Gastroesophageal sphincter (tissue), 3 donors: Measurements from ENCODE around the gene SPEN.
"Not testable (repeated sequence)": the region's sequence is repeated elsewhere in the genome, so short reads cannot be mapped to it uniquely, and the experiment has no call there.

ENCODE experiments used
- POLR2A ChIP-seq, 2 donors: fragments of 450-650 bp; IDR thresholded peaks; one replicate each; pipeline ENCODE4 v1.6.1; 2017; ENCODE audit warnings: antibody characterized with exemption in 2 of 2, mild to moderate bottlenecking in 2 of 2, moderate library complexity in 1 of 2
- TF ChIP-seq, protein P1 (sequence below), 4 experiments: fragments of 200-600 bp in 2 of 4; fragments of 450-650 bp in 2 of 4; sonication (generic) in 1 of 4; IDR thresholded peaks; one replicate each; pipeline ENCODE4 v1.5.1; 2017 to 2019; ENCODE audit warnings: antibody characterized with exemption in 4 of 4, mild to moderate bottlenecking in 2 of 4, moderate library complexity in 2 of 4

DNA sequence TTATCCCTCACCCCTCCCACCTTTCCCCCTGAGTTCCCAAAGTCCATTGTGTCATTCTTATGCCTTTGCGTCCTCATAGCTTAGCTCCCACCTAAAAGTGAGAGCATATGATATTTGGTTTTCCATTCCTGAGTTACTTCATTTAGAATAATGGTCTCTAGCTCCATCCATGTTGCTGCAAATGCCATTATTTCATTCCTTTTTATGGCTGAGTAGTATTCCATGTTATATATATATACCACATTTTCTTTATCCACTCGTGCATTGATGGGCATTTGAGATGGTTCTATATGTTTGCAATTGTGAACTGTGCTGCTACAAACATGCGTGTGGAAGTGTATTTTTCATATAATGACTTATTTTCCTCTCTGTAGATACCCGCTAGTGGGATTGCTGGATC, 130.4 kb downstream of the SPEN start:
- TF ChIP-seq, protein P1, sequence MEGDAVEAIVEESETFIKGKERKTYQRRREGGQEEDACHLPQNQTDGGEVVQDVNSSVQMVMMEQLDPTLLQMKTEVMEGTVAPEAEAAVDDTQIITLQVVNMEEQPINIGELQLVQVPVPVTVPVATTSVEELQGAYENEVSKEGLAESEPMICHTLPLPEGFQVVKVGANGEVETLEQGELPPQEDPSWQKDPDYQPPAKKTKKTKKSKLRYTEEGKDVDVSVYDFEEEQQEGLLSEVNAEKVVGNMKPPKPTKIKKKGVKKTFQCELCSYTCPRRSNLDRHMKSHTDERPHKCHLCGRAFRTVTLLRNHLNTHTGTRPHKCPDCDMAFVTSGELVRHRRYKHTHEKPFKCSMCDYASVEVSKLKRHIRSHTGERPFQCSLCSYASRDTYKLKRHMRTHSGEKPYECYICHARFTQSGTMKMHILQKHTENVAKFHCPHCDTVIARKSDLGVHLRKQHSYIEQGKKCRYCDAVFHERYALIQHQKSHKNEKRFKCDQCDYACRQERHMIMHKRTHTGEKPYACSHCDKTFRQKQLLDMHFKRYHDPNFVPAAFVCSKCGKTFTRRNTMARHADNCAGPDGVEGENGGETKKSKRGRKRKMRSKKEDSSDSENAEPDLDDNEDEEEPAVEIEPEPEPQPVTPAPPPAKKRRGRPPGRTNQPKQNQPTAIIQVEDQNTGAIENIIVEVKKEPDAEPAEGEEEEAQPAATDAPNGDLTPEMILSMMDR (IDR thresholded peaks at IDR 0.05) = not testable (repeated sequence)
- not testable (repeated sequence) for TF ChIP-seq POLR2A (IDR thresholded peaks at IDR 0.05)
